Ovary (tissue), 3 donors: ENCODE measurements around the gene NAT14.
"Not testable (repeated sequence)": the region's sequence is repeated elsewhere in the genome, so short reads cannot be mapped to it uniquely, and the experiment has no call there.

Source experiments
- CTCF ChIP-seq, 3 donors: fragments of 450-650 bp in 2 of 3; fragments of 200-600 bp in 1 of 3; IDR thresholded peaks; one replicate each; pipeline versions ENCODE4 v1.5.1 to v1.8.0; 2016 to 2022; ENCODE audit warnings: antibody characterized with exemption in 3 of 3, mild to moderate bottlenecking in 1 of 3
- EP300 ChIP-seq: sonication (generic); formaldehyde crosslinking; IDR thresholded peaks from one replicate; pipeline ENCODE4 v1.6.1; 2017; ENCODE audit warnings: antibody characterized with exemption
- POLR2A ChIP-seq: fragments of 450-650 bp; IDR thresholded peaks from one replicate; pipeline ENCODE4 v1.6.1; 2017; ENCODE audit warnings: antibody characterized with exemption, mild to moderate bottlenecking, moderate library complexity
- donor health status: DM: no; HTN: no; CAD: no.

- TF ChIP-seq POLR2A; CTCF (IDR thresholded peaks at IDR 0.05); EP300: not testable (repeated sequence)
These were observed 36.9 kb upstream of the NAT14 start for GRCh38 chr19:55448175-55448490.
